IMR-90 (cell line): ENCODE data around the gene ENKUR. TPM values are rescaled to one million over a fixed set of nuclear protein-coding genes. Genes with fewer than 3 reads are reported as not detected.

Source experiments
- ATAC-seq: fragments of 200-7000 bp; cut with Tn5 transposase; 2 replicates; pipeline ENCODE4 v1.9.1; 2020; ENCODE audit warnings: low read depth, mild to moderate bottlenecking, moderate library complexity
- BruUV-seq: library from RNA; stranded (reverse); fragments of 400-500 nt; replicated peaks from 2 replicates; lab custom pipeline; 2021; lab: Mats Ljungman, UMichigan
- CTCF ChIA-PET: fragments of 300-600 bp; formaldehyde crosslinking; extraction: SDS; loops from one replicate; lab custom pipeline; 2021; ENCODE audit warnings: antibody characterized with exemption; lab: Yijun Ruan, JAX
- POLR2A ChIA-PET: fragments of 300-600 bp; sonication (Branson Sonifier 250); formaldehyde crosslinking; loops from one replicate; lab custom pipeline; 2022; ENCODE audit warnings: antibody characterized with exemption; ENCODE audit not compliant: unreplicated experiment; lab: Charles Lee
- DNase-seq: peaks from one replicate; pipeline ENCODE4 v3.0.0; 2013
- H2AFZ ChIP-seq: replicated peaks from 2 replicates; pipeline ENCODE3; 2013; ENCODE audit warnings: low read length, mild to moderate bottlenecking; ENCODE audit not compliant: poor library complexity
- H2AK5ac ChIP-seq: 2 replicates; pipeline ENCODE4 v1.6.1; 2013; ENCODE audit warnings: low read depth, low read length, inconsistent platforms
- H2AK9ac ChIP-seq: replicated peaks from 2 replicates; pipeline ENCODE3; 2013; ENCODE audit warnings: mild to moderate bottlenecking, low read depth, low read length, moderate library complexity; ENCODE audit not compliant: poor library complexity
- H2BK120ac ChIP-seq: 2 replicates; pipeline ENCODE4 v1.6.1; 2013; ENCODE audit warnings: low read depth, low read length, inconsistent platforms
- H2BK15ac ChIP-seq: 3 replicates; pipeline ENCODE4 v1.6.1; 2013; ENCODE audit warnings: low read depth, low read length, inconsistent platforms
- H2BK20ac ChIP-seq: 2 replicates; pipeline ENCODE4 v1.6.1; 2013; ENCODE audit warnings: low read depth, mild to moderate bottlenecking, inconsistent platforms, low read length, moderate library complexity
- H2BK5ac ChIP-seq: 2 replicates; pipeline ENCODE4 v1.6.1; 2013; ENCODE audit warnings: mild to moderate bottlenecking, low read depth, low read length, inconsistent platforms; ENCODE audit not compliant: poor library complexity, severe bottlenecking
- H3K14ac ChIP-seq: replicated peaks from 2 replicates; pipeline ENCODE4 v1.6.1; 2013; ENCODE audit warnings: low read depth, low read length, inconsistent platforms
- H3K18ac ChIP-seq: 2 replicates; pipeline ENCODE4 v1.6.1; 2013; ENCODE audit warnings: low read depth, low read length, control low read depth
- H3K23ac ChIP-seq: 2 replicates; pipeline ENCODE4 v1.6.1; 2013; ENCODE audit warnings: low read depth, low read length, inconsistent platforms
- H3K27ac ChIP-seq: 2 replicates; pipeline ENCODE4 v1.5.1; 2013; ENCODE audit warnings: mild to moderate bottlenecking, control low read depth, low read length; ENCODE audit not compliant: insufficient read depth
- H3K27me3 ChIP-seq: 2 replicates; pipeline ENCODE4 v1.6.1; 2013; ENCODE audit warnings: low read length; ENCODE audit not compliant: control insufficient read depth, insufficient read depth
- H3K36me3 ChIP-seq: 2 replicates; pipeline ENCODE4 v1.6.1; 2013; ENCODE audit warnings: low read length, mixed read lengths; ENCODE audit not compliant: control insufficient read depth, insufficient read depth
- H3K4ac ChIP-seq: 2 replicates; pipeline ENCODE4 v1.6.1; 2013; ENCODE audit warnings: low read depth, low read length, inconsistent platforms
- H3K4me1 ChIP-seq: 2 replicates; pipeline ENCODE4 v1.6.1; 2013; ENCODE audit warnings: low read length, mixed read lengths; ENCODE audit not compliant: control insufficient read depth, insufficient read depth
- H3K4me2 ChIP-seq: 2 replicates; pipeline ENCODE4 v1.6.1; 2013; ENCODE audit warnings: low read depth, mild to moderate bottlenecking, control low read depth, low read length, moderate library complexity
- H3K4me3 ChIP-seq: 2 replicates; pipeline ENCODE4 v1.5.1; 2013; ENCODE audit warnings: low read depth, mild to moderate bottlenecking, control low read depth, low read length, moderate library complexity; ENCODE audit not compliant: insufficient read depth
- H3K56ac ChIP-seq: 2 replicates; pipeline ENCODE4 v1.6.1; 2013; ENCODE audit warnings: low read length, inconsistent platforms; ENCODE audit not compliant: insufficient read depth; ENCODE audit errors: extremely low read depth
- H3K79me1 ChIP-seq, 2 experiments: 2 replicates each; pipeline ENCODE4 v1.6.1; 2013; ENCODE audit warnings: low read length in 2 of 2, inconsistent platforms in 1 of 2, low read depth in 1 of 2
- H3K9ac ChIP-seq: 2 replicates; pipeline ENCODE4 v1.6.1; 2013; ENCODE audit warnings: low read depth, low read length, control low read depth
- H3K9me1 ChIP-seq: 2 replicates; pipeline ENCODE4 v1.6.1; 2013; ENCODE audit warnings: low read length, inconsistent platforms; ENCODE audit not compliant: insufficient read depth
- H3K9me3 ChIP-seq: 2 replicates; pipeline ENCODE4 v1.6.1; 2013; ENCODE audit warnings: low read length; ENCODE audit not compliant: control insufficient read depth, insufficient read depth
- H4K20me1 ChIP-seq: 2 replicates; pipeline ENCODE4 v1.6.1; 2013; ENCODE audit warnings: low read length, inconsistent platforms; ENCODE audit not compliant: insufficient read depth
- H4K5ac ChIP-seq: 2 replicates; pipeline ENCODE4 v1.6.1; 2013; ENCODE audit warnings: mild to moderate bottlenecking, low read depth, low read length, control low read depth
- H4K8ac ChIP-seq, 2 experiments: 2 replicates each; pipeline ENCODE4 v1.6.1; 2013; ENCODE audit warnings: low read depth in 2 of 2, low read length in 2 of 2, control low read depth in 1 of 2, inconsistent platforms in 1 of 2
- H4K91ac ChIP-seq: 2 replicates; pipeline ENCODE4 v1.6.1; 2013; ENCODE audit warnings: low read depth, low read length, inconsistent platforms; ENCODE audit not compliant: insufficient read depth
- CEBPB ChIP-seq: IDR thresholded peaks from 2 replicates; pipeline ENCODE4 v1.6.1; 2012; ENCODE audit warnings: low read depth, low read length, improper control_type of control experiment
- FOS ChIP-seq: fragments of 150-350 bp; IDR thresholded peaks from 2 replicates; pipeline ENCODE4 v1.6.1; 2016; ENCODE audit warnings: low read depth, low read length
- WGBS, 2 experiments: methylation state at CpG; one replicate each; pipeline versions ENCODE4 v1.1.5 to v1.1.7; 2013; ENCODE audit warnings: missing lambda C conversion rate in 2 of 2; ENCODE audit not compliant: insufficient read length in 1 of 2; ENCODE audit errors: extremely low coverage in 2 of 2; 5-methylcytosine and 5-hydroxymethylcytosine counted together
- dilution Hi-C: fragments of 300-500 bp; cut with HindIII; formaldehyde crosslinking; loops from one replicate; pipeline ENCODE4 v1.14.3; 2018; ENCODE audit warnings: low sequenced_read_pairs; ENCODE audit not compliant: unreplicated experiment
- in situ Hi-C: fragments of 300-500 bp; cut with MboI; formaldehyde crosslinking; loops from 3 replicates; pipeline ENCODE4 v1.14.3; 2019; ENCODE audit warnings: low sequenced_read_pairs, inconsistent platforms, mixed read lengths
- intact Hi-C: fragments of 100-400 bp; cut with micrococcal nuclease; formaldehyde crosslinking; loops from 2 replicates; pipeline ENCODE4 v1.10.0; 2022
- polyA plus RNA-seq, 3 experiments: library from polyadenylated mRNA; depleted of rRNA; stranded (reverse); fragments of >200 nt; gene quantifications; 2 replicates each; pipeline ENCODE4 v1.2.3, GENCODE V29; 2012; ENCODE audit warnings: low replicate concordance in 1 of 3
- total RNA-seq: library from RNA; depleted of rRNA; stranded (reverse); fragments of >200 nt; gene quantifications from 2 replicates; pipeline ENCODE4 v1.2.3, GENCODE V29; 2012

Gene ENKUR
- total and polyA plus RNA-seq, 2 of the 4 experiments (the other 2 are of a cell fraction), result not detected

DNA sequence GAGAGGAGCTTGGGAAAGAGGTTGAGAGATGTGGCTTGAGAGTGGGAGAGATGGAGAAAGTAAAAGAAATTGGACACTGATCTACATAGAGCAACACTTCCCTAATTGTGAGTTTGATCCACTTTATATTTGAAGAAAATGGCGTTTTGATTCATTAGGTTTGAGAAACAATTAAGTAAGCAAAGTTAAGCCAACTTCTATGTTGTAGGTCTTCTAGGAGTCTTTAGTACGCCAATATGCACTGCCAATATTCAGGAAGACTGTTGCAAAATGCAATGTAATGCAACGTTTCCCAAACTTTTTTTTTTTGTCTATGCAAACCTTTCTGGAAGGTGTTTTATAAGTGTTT is 56.6 kb downstream of the ENKUR start:
- peak overlapping the region; percentile 61; the same call in 1 of the 2 replicates for H3K18ac ChIP-seq
- no peak overlapping the region for H3K9ac ChIP-seq
- DNase-seq (no peak), ATAC-seq (no peak)
- CTCF ChIA-PET, result no interaction called here
- H2BK20ac ChIP-seq, result peak overlapping the region; percentile 88
- TF ChIP-seq FOS, result no peak
- no peak for TF ChIP-seq CEBPB
- in situ Hi-C loops, result loop anchor here (25.0 kb wide), 1 partner anchor 247 kb away; the partner anchor contains the start of gene ARHGAP21
- peaks cover 16% of the 10 kb centered on the region for H3K9me1 ChIP-seq
- peak overlapping the region; percentile 38; the same call in 1 of the 2 replicates for H3K4me2 ChIP-seq
- WGBS, 2 experiments, result no CpG with 5 or more reads among the region's 3 CpGs
- no peaks in the 10 kb centered on the region for H4K20me1 ChIP-seq
- H3K9me3 ChIP-seq, result no peaks in the 10 kb centered on the region
- H2BK15ac ChIP-seq, result peak overlapping the region; percentile 87; the same call in 1 of the 3 replicates
- H2BK5ac ChIP-seq, result peak overlapping the region; percentile 95
- peak overlapping the region; percentile 84 for H2BK120ac ChIP-seq
- no peak overlapping the region for H3K4me3 ChIP-seq
- H3K27me3 ChIP-seq, result no peaks in the 10 kb centered on the region
- H3K14ac ChIP-seq, result peak overlapping the region; percentile 84
- H2AK5ac ChIP-seq, result peak overlapping the region; percentile 65; the same call in 1 of the 2 replicates
- H3K27ac ChIP-seq, result peak overlapping the region; percentile 71; the same call in 1 of the 2 replicates
- no peak overlapping the region for H4K91ac ChIP-seq
- H3K36me3 ChIP-seq, result no peaks in the 10 kb centered on the region
- H3K79me1 ChIP-seq, result peaks cover 0 to 4% of the 10 kb centered on the region in 2 experiments; a peak in 1 of 4 replicates
- H4K8ac ChIP-seq, result peak overlapping the region; percentile 50 to 70; a peak in 3 of 4 replicates
- peak overlapping the region; percentile 33; the same call in 1 of the 2 replicates for H3K23ac ChIP-seq
- H3K4ac ChIP-seq, result peak overlapping the region; percentile 87
- H2AFZ ChIP-seq, result no peak overlapping the region
- H2AK9ac ChIP-seq, result peak overlapping the region; percentile 18
- POLR2A ChIA-PET, result no interaction called here
- intact Hi-C loops, result loop anchor here (2.0 kb wide), 2 partner anchors 57 to 237 kb away; partner anchors contain the start of genes ARHGAP21, ENKUR and THNSL1
- peak overlapping the region; percentile 10 for H4K5ac ChIP-seq
- no peak overlapping the region for H3K56ac ChIP-seq
- H3K4me1 ChIP-seq, result peaks cover 19% of the 10 kb centered on the region
- no TSS peak for BruUV-seq
- dilution Hi-C loops, result no loop called here
